GM10266 (cell line): ENCODE results near the gene HSD17B12.

Experiments used
- DNase-seq: peaks from one replicate; pipeline ENCODE4 v3.0.0; 2012; ENCODE audit errors: extremely low spot score
- CTCF ChIP-seq: IDR thresholded peaks from 2 replicates; pipeline ENCODE4 v1.5.1; 2012; ENCODE audit warnings: mild to moderate bottlenecking, low read depth; ENCODE audit not compliant: control insufficient read depth, insufficient read depth; ENCODE audit errors: missing control alignments

HSD17B12 gene

GRCh38 chr11:43797337-43797736 is 116.8 kb downstream of the HSD17B12 start:
- no peak for DNase-seq

GRCh38 chr11:43797866-43798265 is 117.3 kb downstream of the HSD17B12 start:
- no peak for DNase-seq
- TF ChIP-seq CTCF: no peak

More at GRCh38 chr11:43797337-43797736, 116.8 kb downstream of the HSD17B12 start:
- no peak for TF ChIP-seq CTCF

- TF ChIP-seq CTCF: no peak
Measured at GRCh38 chr11:43802509-43802908, 122.0 kb downstream of the HSD17B12 start.

GRCh38 chr11:43803766-43804165 is 123.2 kb downstream of the HSD17B12 start:
- DNase-seq: no peak
- no peak for TF ChIP-seq CTCF

More at GRCh38 chr11:43802509-43802908, 122.0 kb downstream of the HSD17B12 start:
- DNase-seq: no peak

GRCh38 chr11:43806976-43807375 is 126.4 kb downstream of the HSD17B12 start:
- DNase-seq: no peak
- TF ChIP-seq CTCF: no peak

GRCh38 chr11:43810929-43811596 is 130.5 kb downstream of the HSD17B12 start:
- no peak for TF ChIP-seq CTCF
- no peak for DNase-seq

GRCh38 chr11:43812471-43812870 is 131.9 kb downstream of the HSD17B12 start:
- no peak for DNase-seq
- no peak for TF ChIP-seq CTCF
